GM21360 (cell line): Measurements from ENCODE around the gene BCAS1.
"Not testable (repeated sequence)": the region's sequence is repeated elsewhere in the genome, so short reads cannot be mapped to it uniquely, and the experiment has no call there.

Source experiments
- ATAC-seq: cut with Tn5 transposase; IDR thresholded peaks from one replicate; pipeline ENCODE4 v1.9.1; 2021; ENCODE audit warnings: mild to moderate bottlenecking, moderate library complexity; ENCODE audit not compliant: unreplicated experiment

The BCAS1 gene

GRCh38 chr20:53932655-53933192, 137.7 kb downstream of the BCAS1 start:
- not testable (repeated sequence) for ATAC-seq

GRCh38 chr20:53931597-53931996, 138.8 kb downstream of the BCAS1 start:
- ATAC-seq: no peak

- no peak for ATAC-seq
Observed at GRCh38 chr20:53930651-53931504, 139.5 kb downstream of the BCAS1 start.

- peak; percentile 59 for ATAC-seq
Observed at GRCh38 chr20:53929974-53930650, 140.3 kb downstream of the BCAS1 start.

DNA sequence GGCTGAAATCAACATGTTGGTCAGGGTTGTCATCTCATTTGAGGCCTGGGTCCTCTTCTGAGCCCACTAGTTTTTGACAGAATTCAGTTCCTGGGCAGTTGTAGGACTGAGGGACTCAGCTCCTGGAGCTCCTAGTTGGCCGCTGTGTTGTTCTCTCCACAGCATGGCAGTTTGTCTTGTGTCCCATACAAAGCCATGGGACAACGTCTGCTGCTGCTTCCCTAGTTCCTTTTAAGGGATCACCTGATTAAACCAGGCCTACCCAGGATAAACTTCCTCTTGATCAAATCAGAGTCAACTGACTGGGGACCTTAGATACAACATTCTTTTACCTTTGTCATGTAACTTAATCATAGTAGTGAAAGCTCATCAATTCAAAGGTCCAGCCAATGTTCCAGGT, 141.0 kb downstream of the BCAS1 start:
- ATAC-seq: no peak

DNA sequence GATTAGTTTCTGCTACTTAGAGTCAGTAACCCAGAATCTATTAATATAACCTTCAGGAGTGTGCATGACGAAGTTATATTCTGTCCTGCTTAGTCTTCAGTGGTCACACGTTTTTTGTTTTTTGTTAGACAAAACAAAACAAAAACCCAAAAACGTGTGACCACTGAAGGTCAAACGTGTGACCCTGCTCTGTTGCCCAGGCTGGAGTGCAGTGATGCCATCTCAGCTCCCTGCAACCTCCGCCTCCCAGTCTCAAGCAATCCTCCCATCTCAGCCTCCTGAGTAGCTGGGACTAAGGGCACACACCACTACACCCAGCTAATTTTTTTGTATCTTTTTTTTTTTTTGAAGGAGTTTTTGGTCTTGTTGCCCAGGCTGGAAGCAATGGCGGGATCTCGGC, 142.4 kb downstream of the BCAS1 start:
- no peak for ATAC-seq

DNA sequence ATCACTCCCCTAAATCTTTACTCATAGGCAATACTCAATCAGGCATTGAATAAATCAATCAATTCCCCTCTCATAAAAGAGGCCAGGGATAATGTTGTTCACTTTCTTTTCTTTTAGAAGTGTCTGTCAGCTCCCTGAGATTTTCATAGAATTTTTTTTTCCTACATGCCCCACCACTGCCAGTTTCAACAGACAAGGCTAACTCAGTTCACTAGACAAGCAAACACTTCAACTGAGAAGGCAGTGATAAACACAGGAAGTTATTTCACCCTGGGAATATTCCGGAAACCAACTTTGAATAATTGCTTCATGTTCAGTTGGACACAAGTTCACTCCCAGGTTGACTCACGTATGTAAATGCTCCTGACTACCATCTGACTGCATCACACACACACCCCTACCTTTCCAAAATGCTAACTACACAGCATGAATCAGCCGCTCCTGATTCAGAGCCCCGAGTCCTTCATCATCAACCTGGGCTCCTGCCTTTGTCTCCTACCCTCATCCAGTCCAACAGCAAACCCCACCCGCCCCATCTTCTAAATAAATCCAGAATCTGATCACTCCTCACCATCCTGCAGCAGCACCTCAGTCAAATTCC, 143.9 kb downstream of the BCAS1 start:
- peak; percentile 71 for ATAC-seq

GRCh38 chr20:53925651-53926401, 144.6 kb downstream of the BCAS1 start:
- no peak for ATAC-seq

- ATAC-seq: no peak
Observed at GRCh38 chr20:53923566-53924369, 146.6 kb downstream of the BCAS1 start.

DNA sequence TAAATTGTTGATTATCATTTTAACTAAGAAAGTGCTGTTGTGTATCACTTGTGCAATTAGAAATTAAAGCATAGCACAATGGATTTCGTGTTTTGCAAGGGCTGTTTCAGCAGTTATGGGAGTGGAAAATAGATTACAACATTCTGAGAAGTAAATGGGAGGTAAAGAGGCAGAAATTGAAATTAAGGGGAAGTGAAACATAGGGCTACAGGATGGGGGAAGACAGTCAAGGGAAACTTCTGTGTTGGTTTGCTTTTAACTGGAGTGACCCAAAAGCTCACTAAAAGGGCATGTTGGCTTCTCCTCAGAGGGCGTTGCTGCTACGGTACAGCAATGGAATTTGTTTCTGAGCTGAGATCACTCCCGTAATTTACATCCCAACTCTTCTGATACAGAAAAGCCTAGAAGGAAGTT, 147.5 kb downstream of the BCAS1 start:
- ATAC-seq: peak; percentile 58

GRCh38 chr20:53921443-53921973, 148.9 kb downstream of the BCAS1 start:
- no peak for ATAC-seq

- no peak for ATAC-seq
Observed at GRCh38 chr20:53920647-53921245, 149.6 kb downstream of the BCAS1 start.

DNA sequence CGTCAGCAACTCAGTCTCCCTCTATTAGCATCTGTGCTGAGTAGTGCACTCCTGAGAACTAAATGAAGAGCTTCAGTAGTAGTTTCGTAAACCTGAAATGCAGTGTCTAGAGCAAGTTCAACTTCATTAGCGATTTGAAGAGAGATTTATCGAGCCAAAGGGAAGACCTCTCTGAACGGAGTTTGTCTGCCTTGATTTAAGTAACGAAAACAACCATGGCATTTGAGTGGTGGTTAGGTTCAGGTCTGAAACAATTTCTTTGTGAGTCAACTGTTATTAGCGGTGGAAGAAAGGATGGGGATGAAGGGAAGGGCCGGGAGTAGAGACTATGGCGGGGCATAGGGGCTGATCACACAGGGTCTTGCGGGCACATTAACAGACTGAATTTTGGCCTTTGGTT, 150.5 kb downstream of the BCAS1 start:
- no peak for ATAC-seq

DNA sequence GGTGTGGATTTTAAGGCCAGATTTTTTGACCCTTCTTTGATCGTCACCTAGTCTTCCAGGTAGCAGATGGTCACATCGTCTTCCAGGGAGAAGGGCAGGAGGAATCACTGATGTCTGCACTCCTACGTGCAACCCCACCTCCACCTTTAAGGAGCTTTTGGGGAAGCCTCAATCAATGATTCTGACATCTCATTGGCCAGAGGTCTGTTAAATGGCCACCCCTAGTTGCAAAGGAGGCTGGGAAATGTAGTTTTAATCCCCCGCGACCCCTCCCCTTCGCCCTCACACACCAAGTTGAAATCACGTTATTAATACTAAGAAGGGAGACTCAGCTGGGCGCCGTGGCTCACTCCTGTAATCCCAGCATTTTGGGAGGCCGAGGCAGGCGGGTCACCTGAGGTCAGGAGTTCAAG, 151.4 kb downstream of the BCAS1 start:
- no peak for ATAC-seq

DNA sequence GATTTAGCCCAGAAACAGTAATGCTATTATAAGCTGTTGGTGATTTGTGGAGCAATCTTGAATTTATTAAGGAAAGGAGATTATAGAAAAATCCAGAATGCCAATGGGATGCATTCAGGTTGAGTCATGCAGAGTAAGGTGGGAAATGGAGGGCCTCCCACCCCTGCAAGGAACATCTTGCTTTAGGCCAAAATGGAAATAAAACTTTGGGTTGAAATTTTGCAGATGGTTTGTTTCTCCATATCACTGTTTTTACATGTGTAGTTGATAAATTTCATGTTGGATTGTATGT, 152.4 kb downstream of the BCAS1 start:
- peak; percentile 1 for ATAC-seq

DNA sequence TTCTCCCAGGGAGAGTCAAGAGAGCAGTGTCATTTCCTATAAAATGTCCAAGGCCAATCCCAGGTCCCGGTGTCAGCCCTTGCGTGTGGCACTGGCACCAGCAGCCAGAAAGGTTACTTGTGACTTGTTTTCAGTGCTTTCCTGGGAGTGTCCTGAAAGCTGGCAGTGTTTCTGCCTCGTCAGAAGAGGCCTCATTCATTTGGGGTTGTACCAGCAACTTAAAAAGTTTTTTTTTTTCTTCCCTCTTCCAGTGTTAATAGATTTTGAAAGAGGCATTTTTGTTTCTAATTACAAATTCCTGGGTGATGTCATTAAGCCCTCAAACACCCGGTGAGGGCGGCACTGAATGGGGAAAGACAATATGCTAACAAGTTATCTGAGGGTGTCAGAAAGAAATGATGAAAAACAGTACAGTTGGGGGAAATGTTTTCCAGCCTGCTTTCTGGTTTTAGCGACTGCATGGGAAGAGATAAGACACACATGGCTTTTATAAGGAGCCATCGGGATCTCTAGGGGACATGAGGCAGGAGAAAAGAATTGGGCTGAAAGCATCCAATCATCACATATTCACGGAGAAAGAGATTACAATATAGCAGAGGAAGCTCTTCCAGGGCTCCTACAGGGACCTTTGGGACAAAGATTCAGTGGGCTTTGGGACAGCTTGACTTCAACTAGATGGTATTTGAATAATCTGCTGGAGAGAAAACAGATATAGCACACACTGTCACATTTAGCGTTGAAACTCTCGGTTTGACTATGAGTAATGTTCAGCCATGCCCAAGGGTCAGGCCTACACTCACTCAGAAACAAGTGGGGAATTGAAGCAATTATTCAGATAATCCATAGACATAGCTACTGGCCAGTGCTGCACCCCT, 153.0 kb downstream of the BCAS1 start:
- ATAC-seq: peak; percentile 70

GRCh38 chr20:53916173-53916512, 154.3 kb downstream of the BCAS1 start:
- ATAC-seq: no peak

DNA sequence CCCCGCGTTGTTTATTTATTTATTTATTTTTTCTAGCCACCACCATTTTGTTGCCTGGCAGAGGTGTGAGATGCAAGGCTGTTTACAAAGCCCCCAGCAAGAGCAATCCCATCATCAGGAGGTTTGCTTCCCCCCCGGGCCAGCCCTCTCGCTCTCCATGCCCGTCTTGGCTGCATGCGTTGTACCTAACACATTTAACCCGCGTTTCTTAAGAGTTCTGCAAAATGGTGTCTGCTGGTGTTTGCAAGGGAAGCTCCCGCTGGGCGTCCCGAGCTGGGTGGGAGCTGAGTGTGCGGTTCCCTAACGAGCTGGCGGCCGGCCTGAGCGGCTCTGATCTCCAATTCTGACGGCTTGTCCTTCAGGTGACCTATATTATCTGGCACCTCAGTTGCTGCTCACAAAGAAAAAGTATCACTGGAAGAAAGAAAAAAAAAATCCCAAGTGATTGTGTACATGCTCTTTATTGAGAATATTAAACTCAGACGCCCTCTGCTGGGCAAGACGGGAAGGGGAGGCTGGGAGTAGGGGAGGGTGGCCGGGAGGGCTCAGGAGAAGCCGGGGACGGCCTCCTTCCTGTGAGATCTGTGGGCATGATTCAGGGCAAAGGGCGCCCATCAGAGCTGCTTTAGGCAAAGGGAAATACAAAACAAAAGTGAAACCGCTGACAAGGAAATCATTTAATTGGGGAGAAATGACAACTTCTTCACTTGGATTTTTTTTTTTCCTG, 154.8 kb downstream of the BCAS1 start:
- peak; percentile 45 for ATAC-seq
